Hindlimb muscle (tissue), 1 donor: ENCODE measurements around the gene GET4. TPM values are rescaled to one million over a fixed set of nuclear protein-coding genes. Genes with fewer than 3 reads are reported as not detected.

Source experiments
- DNase-seq: peaks from one replicate; pipeline ENCODE4 v3.0.0-alpha.2; 2013
- polyA plus RNA-seq: library from polyadenylated mRNA; unstranded; fragments of 120-200 nt; gene quantifications from one replicate; pipeline ENCODE4 v1.2.1, GENCODE V29; 2013; ENCODE audit not compliant: insufficient read length

Gene GET4, protein sequence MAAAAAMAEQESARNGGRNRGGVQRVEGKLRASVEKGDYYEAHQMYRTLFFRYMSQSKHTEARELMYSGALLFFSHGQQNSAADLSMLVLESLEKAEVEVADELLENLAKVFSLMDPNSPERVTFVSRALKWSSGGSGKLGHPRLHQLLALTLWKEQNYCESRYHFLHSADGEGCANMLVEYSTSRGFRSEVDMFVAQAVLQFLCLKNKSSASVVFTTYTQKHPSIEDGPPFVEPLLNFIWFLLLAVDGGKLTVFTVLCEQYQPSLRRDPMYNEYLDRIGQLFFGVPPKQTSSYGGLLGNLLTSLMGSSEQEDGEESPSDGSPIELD
- polyA plus RNA-seq = 50.6 TPM

DNA sequence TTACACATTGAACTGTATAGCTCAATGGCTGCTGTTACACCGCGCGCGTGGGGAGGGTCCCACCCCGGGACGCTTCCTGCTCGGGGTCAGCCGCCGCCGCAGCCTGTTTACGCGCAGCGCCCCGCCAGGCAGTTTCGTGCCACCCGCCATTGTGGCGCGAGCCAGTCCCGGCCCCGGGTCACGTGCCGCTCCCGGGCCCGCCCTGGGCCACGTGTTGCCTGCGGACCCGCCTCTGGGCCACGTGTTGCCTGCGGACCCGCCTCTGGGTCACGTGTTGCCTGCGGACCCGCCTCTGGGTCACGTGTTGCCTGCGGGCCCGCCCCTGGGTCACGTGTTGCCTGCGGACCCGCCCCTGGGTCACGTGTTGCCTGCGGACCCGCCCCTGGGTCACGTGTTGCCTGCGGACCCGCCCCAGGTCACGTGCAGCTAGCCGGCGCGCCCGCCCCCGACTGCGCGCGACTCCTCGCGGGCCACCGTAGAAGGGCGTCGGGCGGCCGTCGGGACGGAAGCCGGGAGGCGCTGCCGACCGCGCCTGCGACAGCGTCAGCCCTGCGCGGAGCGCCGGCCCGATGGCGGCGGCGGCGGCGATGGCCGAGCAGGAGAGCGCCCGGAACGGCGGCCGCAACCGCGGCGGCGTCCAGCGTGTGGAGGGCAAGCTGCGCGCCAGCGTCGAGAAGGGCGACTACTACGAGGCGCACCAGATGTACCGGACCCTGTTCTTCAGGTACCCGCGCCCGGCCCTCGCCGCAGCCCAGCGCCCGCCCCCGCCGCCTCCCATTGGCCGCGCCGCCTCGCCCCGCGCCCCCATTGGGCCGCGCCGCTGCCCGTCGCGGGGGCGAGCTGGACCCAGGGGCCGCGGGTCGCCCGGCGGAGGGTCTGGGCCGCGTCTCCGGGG is at the start of gene GET4:
Gene GET4, plus strand, starts transcription at position 478 of the 895 bp plus-strand sequence. Its CDS starts 92 bp downstream, at position 570.
- peak; percentile 96 for DNase-seq

DNA sequence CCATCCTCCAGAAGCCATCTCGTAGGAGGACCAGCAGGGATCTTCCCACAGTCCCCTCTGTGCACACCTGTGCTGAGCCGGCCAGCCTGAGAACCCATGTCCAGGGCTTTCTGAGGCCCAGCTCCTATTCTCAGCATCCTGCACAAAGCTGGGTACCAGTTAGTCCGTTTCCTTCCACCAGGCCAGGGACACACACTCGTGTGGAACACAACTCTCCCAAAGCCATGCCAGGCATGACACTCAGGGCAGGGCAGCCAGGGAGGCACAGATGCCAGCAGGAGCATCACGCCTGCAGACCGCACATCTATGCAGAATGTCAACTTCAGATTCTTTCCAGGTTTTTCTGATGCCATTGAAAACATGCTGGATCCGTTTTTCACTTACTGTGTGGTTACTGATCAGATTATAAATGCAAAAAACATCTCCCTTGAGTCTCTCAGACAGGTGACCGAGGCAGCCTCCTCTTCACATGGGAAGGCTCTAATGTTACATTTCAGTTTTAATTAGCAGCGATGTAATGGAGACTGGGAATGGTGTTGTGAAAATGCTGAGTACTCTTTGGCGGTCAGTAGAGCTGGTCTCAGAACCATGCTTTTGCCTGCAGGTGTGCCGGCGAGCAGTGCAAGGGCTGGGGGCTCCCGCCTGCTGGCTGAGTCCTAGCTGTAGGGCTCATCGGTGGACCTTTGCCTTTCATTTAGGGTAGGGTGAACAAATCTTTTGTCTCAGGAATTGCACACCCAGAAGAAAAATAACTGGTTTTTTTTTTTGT is 47.4 kb upstream of the GET4 start:
- DNase-seq = no peak

DNA sequence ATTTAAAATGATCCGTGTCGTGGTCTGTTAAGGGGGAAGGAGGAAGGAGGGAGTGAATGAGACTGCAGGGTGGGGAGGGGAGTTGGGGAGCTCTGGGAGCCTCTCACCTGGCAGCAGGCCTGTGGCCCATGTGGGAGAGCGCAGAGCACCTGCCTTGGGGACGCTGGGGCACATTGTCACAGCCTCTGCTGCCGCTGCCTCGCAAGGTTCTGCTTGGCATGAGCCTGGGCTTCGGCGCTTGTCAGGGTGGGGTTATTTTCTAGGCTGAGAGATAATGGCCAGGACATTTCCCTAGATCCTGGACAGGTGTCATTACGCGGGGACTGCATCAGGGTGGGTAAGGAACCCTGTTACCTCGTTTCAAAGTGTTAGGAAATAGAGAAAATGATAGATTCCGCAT is 46.3 kb upstream of the GET4 start:
- no peak for DNase-seq

DNA sequence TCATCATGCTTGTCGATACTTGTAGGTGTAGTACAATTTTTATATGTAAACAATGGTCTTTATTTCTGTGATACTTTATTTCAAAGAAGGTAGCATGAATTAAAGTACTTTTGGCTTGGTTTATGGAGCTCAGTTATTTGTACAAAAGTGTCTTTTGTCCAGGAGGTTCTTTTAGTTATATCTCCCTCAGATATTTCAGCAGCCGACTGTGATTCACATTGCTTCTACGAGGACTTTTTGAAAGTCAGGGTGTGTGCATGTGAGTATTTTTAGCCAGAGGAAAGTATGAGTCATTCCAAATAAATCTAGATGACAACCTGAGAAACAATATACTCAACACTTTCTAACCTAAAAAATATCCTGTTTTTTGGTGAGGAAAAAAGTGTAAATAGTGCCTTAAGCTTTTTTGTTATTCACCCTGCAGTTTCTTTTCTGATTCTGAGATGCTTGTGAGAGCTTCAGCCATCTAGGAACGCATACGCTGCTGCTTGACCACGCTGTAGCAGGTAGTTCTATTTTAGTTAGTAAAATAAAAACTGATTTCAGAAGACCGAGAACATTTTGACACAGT is 44.7 kb upstream of the GET4 start:
- peak; percentile 75 for DNase-seq

DNA sequence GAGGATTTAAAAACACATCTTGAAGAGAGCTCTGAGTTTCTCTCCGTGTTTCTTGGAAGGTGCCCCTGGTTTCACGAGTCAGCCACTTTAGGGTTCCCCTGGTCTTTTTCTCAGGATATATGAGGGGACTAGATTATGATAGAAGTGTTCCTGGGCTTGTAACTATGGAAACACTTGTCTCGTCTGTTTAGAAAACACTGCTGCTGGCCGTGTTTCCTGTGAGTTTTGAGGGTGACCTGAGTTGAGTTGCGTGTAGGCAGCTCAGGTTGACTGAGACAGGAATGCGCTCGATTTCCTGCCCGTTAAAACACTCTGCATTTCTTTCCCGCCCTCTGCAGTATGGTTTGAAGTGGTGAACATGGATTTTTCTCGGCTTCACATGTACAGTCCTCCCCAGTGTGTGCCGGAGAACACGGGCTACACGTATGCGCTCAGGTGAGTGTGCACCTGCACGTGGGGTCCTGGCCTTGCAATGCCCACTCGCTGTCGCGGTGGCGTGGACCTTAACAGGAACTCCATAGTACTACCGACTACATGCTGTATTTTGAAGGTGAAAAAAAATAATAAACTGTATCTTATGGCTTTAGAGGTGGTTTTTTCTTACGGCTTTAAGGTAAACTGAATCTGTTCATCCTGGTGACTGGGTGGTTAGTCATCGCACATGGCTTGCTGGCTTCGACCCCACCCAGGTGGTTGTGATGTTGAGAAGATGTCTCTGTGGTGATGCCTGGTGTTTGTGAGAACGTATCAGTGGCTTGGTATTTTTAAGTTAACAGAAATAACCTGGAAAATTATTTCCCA is 44.0 kb upstream of the GET4 start, which contains the start of gene SUN1:
Gene SUN1, plus strand, starts transcription at position 310 of the 801 bp plus-strand sequence. Its CDS starts 49 bp downstream, at position 359.
- no peak for DNase-seq

DNA sequence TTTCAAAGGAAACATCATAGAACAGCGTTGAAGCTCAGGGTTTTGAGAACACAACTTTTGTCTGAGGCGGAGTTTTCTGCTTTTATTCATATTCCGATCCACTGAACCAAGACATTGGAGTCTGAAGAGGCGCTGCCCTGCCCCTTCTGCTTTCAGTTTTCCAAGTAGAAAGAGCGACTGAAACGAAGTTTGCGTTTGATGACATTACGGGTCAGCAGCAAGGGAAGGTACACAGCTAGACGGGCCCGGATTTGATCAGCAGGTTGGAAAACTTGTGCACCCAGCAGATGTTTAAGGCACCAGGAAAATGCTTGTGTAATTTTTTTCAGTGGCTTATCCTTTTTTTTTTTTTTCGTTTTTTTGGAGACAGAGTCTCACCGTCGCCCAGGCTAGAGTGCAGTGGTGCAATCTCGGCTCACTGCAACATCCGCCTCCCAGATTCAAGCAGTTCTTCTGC is 43.4 kb upstream of the GET4 start:
- DNase-seq = no peak

DNA sequence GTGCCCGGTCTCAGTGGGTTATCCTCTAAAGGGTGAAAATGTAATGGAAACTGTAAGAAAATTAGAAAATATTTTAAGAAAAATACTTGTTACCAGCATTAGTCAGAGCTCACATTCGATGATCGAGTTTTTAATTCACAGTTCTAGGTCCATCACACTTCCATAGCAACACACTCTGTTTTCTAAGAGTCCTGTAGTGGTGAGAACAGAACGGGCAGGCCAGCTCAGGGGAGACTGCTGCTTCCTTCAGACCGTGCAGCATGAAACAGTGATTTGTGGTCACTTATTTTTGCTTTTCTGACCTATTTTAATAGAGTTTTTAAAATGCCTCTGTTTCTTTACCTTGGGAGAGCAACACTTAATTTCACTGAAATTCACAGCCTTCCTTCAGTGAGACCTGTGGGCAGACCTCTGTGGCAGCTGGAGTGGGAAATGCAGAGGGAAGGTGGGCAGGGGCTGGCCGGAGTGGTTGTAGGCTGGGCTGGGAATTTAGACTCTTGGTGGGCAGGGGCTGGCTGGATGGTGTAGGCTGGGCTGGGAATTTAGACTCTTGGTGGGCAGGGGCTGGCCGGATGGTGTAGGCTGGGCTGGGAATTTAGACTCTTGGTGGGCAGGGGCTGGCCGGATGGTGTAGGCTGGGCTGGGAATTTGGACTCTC is 42.6 kb upstream of the GET4 start:
- DNase-seq = no peak

DNA sequence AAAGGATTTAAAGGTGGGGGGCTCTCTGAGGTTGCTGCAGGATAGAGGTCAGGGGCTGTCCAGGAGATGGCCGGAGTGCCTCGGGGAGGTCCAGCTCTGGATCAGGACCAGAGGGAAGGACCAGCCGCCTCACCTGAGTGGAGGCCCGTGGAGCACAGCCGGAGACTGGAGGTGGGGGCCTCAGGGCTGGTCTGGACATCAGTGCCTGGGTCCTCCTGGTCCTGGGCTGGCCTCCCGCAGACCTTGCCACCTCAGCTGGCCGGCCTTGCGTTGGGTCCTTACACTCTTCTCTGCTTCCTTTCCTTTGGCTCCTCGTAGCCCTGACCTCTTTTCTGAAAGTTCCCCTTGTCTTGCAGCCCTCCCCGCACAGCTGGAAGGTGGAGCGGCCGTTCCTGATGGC is 42.1 kb upstream of the GET4 start:
- DNase-seq = no peak

DNA sequence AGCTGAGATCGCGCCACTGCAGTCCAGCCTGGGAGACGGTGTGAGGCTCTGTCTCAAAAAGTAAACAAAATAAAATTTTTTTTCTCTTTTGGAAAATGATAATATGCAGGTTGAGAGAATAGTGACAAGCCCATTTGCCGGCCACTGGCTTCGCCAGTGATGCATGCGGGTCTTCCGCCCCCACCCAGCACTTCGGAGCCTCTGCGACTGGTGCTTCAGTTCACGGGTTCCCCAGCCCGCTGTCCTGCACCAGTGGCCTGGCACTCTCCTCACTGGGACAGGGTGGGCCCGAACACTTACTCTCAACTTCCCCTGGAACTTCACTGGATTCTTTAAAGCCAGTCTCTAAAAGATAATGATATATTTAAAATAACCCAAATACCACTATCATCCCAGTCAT is 41.3 kb upstream of the GET4 start:
- no peak for DNase-seq

DNA sequence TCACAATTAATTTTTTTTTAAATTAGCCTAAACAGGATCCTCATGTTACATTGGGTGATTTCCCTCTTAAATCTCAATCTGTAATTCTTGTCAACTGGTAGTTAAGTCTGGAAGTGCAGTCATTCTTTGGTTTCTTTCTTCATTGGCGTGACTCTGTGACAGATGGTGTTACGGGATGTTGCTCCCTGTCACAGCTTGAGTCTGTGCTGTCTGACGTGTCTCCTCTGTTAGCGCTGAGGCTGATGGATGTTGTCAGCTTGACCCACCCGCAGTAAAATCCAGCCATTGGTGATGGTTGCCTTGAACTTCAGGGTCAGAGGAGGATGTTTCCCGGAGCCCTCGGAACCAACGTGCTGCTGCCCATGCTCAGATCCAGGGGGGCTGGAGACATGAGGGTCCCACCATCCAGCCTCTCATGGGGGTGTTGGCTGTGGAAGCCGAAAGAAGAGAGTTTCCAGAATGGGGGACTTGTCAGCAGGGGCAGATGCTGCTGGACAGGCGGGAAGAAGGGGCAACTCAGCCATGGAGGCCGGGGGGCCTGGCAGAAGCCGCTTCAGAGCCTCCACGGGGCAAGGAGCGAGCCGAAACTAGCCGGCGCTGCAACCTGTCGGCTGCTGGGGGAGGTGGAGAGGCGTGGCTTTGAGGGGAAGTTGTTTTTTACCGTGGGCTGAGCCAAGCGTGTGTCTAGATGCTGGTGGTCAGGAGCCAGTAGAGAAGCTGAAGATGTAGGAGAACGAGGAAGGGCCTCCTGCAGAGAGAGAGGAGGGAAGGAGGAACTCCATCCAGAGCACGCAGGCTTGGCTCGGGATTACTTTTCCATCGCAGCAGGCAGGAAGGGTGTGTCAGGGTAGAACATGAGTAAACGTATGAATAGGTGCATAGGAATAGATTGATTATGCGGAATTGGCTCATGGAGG is 40.6 kb upstream of the GET4 start:
- DNase-seq = no peak

DNA sequence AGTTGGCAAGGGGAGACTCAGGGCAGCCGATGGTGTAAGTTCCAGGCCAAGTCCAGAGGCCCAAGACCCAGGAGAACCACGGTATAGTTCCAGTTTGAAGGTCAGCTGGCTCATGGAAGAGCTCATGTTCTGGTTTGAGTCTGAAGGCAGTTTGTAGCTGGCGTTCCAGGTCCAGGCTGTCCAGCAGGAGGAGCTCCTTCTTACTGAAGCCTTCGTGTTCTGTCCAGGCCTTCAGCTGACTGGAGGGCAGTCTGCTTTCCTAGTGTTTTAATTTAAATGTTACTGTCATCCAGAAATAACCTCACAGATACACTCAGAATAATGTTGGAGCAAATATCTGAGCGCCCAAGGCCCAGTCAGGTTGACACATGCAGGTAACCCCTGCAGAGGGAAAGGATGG is 39.9 kb upstream of the GET4 start:
- no peak for DNase-seq

DNA sequence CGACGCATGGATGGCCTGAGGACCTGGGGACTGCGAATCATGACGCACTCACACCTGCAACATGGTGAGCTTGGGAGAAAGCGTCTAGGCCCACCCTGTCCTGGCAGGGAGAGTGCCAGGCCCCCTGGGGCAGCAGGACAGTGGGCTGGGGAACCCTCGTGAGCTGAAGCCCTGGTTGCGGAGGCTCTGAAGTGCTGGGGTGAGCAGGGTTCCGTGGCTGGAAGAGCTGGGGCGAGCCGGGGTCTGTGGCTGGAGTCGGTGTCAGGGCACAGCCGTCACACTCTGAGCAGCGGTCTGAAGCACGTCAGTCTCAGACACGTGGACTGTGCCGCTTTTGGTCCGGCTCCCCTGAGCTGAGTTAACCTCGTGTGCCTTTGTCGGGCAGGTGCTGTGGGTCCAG is 39.4 kb upstream of the GET4 start:
- no peak for DNase-seq

DNA sequence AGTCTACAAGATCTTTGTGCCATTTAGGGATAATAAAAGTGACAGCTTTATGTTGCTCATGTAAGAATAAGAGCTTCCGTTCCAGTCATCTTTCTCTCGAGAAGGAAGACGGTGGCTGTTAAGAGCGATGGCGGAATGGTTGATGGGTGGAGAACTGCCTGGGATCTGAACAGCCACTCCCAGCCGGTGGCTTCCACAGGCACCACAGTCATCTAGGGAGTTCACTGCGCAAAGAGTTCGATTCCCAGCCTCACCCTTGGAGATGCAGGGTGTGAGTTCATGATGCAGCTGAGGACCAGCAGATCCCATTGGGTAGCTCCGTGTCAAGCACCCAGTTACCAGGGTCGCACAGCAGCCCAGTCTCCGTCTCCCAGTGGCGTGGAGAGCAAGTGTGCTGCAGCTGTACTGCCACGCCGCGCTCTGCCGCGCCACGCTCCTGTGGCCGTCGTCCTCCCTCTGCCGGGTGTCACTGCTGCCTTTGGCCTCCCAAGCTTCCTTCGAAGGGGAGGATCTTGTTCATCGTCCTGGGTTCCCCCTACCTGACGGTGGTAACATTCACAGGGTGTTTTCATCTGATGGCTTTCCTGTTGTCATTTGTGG is 36.3 kb upstream of the GET4 start:
- DNase-seq = no peak

DNA sequence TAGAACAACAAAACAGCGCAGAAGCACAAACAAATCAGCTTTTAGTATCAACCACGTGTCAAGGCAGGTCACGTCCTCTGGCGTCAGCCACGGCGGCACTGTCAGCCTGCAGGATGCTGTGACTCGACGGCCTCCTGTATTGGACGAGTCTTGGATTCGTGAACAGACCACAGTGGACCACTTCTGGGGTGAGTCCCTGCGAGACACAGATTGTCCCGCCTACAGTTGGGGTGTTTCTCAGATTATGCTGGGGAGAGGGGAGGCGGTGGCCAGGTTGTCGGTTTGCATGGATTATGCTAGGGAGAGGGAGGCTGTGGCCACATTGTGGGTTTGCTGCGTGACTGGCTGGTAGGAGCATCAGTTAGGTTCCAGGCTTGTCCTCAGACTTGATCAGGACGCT is 34.4 kb upstream of the GET4 start:
- no peak for DNase-seq

DNA sequence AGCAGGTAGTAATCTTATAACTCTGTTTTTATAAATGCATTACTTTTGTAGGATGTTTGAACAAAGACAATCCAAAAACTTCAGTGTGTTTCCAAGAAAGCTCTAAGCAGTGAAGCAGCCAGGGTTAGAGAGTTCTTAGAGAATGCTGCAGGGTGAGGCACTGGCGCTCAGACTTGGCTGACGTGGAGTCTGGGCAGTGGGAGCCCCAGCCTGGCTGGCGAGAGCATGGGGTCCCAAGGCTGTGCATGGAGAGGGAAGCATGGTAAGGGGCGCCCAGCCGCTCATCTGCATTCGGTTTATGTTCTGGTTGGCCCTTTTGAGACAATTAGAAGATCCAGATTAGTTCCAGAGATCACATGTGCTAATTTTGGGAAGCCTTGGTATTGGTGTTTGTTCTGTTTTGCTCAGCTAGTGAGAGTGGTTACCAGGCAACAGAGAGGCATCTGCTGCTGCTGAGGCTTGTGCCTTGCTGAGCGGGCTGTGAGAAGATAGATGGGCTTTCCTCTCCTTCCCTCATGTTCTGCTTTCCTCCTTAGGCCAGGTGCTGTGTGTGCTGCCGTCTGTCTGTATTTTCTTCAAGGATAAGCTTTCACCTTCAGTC is 33.8 kb upstream of the GET4 start:
- no peak for DNase-seq

DNA sequence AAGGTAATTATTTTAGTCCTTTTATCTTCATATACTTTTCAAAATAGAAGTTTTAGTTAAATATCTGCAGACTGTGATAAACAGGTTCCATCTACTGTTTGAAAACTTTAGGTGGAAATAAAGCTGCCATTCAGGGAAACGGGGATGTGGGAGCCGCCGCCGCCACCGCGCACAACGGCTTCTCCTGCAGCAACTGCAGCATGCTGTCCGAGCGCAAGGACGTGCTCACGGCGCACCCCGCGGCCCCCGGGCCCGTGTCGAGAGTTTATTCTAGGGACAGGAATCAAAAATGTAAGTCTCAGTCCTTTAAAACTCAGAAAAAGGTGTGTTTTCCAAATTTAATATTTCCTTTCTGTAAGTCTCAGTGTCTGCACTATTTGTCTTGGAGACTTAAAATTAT is 33.1 kb upstream of the GET4 start:
- DNase-seq = no peak

DNA sequence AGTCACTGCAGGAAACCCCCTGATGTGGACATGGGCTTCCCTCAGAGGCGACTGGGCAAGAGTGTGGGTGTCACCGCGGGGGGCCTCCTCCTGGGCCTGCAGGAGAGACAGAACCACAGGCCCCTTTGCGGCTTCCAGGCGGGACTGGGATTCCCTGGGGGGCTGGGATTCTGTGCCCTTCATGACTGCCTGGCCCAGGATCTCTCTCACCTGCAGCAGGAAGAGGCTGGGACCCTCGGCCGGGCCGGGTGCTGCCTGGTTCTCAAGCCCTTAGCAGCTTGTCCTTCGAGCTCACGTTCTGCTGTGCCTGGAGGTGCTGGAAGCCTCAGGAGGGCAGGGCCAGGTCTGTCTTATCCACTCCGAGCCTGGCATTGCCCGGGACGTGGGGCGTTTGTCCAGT is 32.3 kb upstream of the GET4 start:
- DNase-seq = no peak

DNA sequence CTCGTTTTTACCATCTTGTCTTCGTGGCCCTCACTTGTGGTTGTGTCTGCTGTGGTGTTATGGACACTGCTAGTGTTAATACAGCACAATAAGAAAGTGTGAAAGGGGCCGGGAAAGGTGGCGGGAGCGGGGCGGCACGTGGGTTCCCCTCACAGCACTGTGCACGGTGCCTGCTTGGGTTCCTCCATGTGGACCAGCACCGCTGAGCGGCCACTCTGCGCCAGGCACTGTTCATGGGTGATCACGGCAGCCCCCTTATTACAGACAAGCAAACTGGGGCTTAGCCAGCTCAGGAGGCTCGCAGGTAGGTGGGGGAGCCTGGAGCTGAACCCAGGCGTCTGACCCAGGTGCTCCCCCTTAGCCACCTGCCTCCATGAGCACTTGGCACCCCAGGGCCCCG is 31.8 kb upstream of the GET4 start:
- DNase-seq = no peak

DNA sequence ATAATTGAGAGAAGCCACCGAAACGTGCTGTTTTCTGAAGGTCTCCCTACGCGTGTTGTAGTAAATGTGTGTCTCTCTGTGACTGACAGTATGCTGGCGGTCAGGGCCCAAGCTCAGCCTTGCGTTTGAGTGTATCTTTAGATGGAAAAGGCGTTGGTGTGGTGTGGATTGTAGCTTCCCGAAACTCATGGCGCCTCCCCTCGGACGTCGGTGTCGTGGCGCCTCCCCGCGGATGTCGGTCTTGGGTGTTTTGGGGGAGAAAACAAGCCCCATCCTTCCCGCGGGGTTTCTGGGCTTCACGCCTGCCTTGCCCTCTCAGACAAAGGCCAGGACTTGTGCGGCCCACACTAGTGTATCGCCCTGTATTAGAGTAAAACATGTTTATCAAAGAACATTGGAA is 31.3 kb upstream of the GET4 start:
- no peak for DNase-seq
